Measurements from ENCODE around the gene RIMKLA. TPM values are rescaled to one million over a fixed set of nuclear protein-coding genes. Genes with fewer than 3 reads are reported as not detected.

Gene RIMKLA
- total and polyA plus RNA-seq, 2 experiments from 2014 or later: 4.1 to 6.6 TPM

DNA sequence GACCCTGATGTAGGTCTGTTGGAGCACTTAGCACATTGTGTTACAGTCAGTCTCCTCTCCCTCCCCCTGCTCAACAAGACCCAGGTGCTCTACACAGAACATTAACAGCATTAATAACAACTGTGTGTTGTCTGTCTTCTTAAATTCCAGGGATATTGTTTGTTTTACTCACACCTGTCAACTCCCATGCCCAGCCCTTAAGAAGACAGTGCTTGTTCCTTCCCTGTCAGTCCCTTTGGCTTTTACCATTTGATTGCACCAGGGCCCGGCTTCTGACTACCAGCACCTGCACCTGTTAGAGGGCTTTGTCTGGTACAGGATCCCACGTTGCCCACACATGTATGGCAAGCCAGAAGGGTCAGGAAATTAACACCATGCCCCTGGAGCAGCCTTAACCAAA, 11.7 kb downstream of the RIMKLA start (continued):
- TF ChIP-seq, protein P1, sequence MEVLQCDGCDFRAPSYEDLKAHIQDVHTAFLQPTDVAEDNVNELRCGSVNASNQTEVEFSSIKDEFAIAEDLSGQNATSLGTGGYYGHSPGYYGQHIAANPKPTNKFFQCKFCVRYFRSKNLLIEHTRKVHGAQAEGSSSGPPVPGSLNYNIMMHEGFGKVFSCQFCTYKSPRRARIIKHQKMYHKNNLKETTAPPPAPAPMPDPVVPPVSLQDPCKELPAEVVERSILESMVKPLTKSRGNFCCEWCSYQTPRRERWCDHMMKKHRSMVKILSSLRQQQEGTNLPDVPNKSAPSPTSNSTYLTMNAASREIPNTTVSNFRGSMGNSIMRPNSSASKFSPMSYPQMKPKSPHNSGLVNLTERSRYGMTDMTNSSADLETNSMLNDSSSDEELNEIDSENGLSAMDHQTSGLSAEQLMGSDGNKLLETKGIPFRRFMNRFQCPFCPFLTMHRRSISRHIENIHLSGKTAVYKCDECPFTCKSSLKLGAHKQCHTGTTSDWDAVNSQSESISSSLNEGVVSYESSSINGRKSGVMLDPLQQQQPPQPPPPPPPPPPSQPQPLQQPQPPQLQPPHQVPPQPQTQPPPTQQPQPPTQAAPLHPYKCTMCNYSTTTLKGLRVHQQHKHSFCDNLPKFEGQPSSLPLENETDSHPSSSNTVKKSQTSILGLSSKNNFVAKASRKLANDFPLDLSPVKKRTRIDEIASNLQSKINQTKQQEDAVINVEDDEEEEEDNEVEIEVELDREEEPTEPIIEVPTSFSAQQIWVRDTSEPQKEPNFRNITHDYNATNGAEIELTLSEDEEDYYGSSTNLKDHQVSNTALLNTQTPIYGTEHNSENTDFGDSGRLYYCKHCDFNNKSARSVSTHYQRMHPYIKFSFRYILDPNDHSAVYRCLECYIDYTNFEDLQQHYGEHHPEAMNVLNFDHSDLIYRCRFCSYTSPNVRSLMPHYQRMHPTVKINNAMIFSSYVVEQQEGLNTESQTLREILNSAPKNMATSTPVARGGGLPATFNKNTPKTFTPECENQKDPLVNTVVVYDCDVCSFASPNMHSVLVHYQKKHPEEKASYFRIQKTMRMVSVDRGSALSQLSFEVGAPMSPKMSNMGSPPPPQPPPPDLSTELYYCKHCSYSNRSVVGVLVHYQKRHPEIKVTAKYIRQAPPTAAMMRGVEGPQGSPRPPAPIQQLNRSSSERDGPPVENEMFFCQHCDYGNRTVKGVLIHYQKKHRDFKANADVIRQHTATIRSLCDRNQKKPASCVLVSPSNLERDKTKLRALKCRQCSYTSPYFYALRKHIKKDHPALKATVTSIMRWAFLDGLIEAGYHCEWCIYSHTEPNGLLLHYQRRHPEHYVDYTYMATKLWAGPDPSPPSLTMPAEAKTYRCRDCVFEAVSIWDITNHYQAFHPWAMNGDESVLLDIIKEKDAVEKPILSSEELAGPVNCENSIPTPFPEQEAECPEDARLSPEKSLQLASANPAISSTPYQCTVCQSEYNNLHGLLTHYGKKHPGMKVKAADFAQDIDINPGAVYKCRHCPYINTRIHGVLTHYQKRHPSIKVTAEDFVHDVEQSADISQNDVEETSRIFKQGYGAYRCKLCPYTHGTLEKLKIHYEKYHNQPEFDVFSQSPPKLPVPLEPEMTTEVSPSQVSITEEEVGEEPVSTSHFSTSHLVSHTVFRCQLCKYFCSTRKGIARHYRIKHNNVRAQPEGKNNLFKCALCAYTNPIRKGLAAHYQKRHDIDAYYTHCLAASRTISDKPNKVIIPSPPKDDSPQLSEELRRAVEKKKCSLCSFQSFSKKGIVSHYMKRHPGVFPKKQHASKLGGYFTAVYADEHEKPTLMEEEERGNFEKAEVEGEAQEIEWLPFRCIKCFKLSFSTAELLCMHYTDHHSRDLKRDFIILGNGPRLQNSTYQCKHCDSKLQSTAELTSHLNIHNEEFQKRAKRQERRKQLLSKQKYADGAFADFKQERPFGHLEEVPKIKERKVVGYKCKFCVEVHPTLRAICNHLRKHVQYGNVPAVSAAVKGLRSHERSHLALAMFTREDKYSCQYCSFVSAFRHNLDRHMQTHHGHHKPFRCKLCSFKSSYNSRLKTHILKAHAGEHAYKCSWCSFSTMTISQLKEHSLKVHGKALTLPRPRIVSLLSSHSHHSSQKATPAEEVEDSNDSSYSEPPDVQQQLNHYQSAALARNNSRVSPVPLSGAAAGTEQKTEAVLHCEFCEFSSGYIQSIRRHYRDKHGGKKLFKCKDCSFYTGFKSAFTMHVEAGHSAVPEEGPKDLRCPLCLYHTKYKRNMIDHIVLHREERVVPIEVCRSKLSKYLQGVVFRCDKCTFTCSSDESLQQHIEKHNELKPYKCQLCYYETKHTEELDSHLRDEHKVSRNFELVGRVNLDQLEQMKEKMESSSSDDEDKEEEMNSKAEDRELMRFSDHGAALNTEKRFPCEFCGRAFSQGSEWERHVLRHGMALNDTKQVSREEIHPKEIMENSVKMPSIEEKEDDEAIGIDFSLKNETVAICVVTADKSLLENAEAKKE (CRISPR knock-in tag; IDR thresholded peaks at IDR 0.05): no peak
- TF ChIP-seq ZNF114 (CRISPR knock-in tag; IDR thresholded peaks at IDR 0.05) (no peak), CREB1 (CRISPR knock-in tag; IDR thresholded peaks at IDR 0.05; ENCODE audit: low read depth) (no peak), JUNB (IDR thresholded peaks at IDR 0.05; ENCODE audit: unreplicated experiment) (no peak), NANOG (IDR thresholded peaks at IDR 0.05; ENCODE audit: borderline replicate concordance) (no peak)
- TF ChIP-seq, protein P2, sequence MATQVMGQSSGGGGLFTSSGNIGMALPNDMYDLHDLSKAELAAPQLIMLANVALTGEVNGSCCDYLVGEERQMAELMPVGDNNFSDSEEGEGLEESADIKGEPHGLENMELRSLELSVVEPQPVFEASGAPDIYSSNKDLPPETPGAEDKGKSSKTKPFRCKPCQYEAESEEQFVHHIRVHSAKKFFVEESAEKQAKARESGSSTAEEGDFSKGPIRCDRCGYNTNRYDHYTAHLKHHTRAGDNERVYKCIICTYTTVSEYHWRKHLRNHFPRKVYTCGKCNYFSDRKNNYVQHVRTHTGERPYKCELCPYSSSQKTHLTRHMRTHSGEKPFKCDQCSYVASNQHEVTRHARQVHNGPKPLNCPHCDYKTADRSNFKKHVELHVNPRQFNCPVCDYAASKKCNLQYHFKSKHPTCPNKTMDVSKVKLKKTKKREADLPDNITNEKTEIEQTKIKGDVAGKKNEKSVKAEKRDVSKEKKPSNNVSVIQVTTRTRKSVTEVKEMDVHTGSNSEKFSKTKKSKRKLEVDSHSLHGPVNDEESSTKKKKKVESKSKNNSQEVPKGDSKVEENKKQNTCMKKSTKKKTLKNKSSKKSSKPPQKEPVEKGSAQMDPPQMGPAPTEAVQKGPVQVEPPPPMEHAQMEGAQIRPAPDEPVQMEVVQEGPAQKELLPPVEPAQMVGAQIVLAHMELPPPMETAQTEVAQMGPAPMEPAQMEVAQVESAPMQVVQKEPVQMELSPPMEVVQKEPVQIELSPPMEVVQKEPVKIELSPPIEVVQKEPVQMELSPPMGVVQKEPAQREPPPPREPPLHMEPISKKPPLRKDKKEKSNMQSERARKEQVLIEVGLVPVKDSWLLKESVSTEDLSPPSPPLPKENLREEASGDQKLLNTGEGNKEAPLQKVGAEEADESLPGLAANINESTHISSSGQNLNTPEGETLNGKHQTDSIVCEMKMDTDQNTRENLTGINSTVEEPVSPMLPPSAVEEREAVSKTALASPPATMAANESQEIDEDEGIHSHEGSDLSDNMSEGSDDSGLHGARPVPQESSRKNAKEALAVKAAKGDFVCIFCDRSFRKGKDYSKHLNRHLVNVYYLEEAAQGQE (IDR thresholded peaks at IDR 0.05; ENCODE audit: unreplicated experiment): no peak
- TF ChIP-seq, protein P3, sequence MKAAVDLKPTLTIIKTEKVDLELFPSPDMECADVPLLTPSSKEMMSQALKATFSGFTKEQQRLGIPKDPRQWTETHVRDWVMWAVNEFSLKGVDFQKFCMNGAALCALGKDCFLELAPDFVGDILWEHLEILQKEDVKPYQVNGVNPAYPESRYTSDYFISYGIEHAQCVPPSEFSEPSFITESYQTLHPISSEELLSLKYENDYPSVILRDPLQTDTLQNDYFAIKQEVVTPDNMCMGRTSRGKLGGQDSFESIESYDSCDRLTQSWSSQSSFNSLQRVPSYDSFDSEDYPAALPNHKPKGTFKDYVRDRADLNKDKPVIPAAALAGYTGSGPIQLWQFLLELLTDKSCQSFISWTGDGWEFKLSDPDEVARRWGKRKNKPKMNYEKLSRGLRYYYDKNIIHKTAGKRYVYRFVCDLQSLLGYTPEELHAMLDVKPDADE (IDR thresholded peaks at IDR 0.05): no peak

All from GM23338 (cell line).